HG02759 (cell line): ENCODE results near the gene LRRFIP1.

ENCODE experiments used
- ATAC-seq: cut with Tn5 transposase; IDR thresholded peaks from one replicate; pipeline ENCODE4 v1.9.1; 2021; ENCODE audit warnings: mild to moderate bottlenecking, moderate library complexity; ENCODE audit not compliant: unreplicated experiment

LRRFIP1 gene

GRCh38 chr2:237617587-237617982, 9.8 kb upstream of the LRRFIP1 start:
- ATAC-seq: no peak

DNA sequence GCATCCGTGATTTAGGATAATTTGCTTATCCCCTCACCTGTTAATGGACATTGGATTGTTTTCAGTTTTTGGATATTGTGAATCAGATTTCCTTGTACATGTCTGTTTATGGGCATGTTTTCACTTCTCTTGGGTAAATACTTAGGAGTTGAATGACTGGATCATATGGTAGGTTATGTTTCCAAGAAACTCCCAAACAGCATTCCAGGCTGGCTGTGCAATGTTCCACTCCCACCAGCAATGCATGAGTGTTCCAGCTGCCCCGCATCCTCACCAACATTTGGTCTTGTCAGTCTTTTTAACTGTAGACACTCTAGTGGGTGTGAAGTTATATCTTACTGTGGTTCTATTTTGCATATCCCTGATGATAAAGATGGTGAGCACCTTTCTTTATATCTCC, 8.9 kb upstream of the LRRFIP1 start:
- ATAC-seq: no peak

- no peak for ATAC-seq
These were observed 3.7 kb upstream of the LRRFIP1 start for GRCh38 chr2:237623428-237624403.

DNA sequence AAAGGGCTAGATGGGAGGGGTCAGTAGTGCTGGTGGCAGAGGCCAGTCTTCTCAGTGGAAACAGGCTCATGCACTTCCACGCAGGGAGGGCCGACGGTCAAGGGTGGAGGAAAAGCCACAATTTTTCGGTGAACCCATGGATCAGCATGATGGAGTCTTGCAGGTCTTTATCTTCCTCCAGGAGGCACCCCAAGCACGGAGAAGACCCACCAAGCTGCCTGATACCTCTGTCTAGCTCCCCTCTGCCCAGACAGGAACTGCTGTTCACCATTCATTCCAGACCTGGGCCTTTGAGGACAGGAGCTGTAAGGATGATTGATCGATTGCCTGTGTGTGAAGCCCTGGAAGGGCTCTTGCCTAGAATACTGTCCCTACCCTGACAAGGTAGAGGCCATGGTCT, 2.8 kb upstream of the LRRFIP1 start:
- no peak for ATAC-seq

- no peak for ATAC-seq
These were observed 2.1 kb upstream of the LRRFIP1 start for GRCh38 chr2:237625216-237625705.

- ATAC-seq: no peak
These were observed 1.6 kb upstream of the LRRFIP1 start for GRCh38 chr2:237625777-237626176.

- no peak for ATAC-seq
These were observed 460 bp upstream of the LRRFIP1 start for GRCh38 chr2:237626813-237627440.

GRCh38 chr2:237628247-237629187, 1.1 kb downstream of the LRRFIP1 start:
- no peak for ATAC-seq

GRCh38 chr2:237629188-237629534, 1.8 kb downstream of the LRRFIP1 start:
- ATAC-seq: no peak

DNA sequence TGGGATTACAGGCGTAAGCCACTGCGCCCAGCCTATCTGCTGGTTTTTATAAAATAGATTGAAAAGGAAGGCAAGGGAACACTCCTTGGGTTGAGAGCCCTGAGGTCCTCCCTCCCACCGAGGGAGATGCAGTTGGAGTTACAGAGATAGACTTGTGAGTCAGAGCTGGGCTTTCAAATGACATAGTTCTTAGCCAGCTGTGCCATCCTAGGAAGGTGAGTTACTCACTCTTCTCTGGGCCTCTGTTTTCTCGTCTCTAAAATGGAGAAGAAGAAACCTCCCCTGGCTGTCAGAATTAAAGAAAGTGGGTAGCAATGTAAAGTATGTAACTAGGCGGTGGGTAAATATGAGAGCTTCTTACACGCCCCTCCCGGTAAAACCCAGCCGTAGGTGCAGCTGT, 2.4 kb downstream of the LRRFIP1 start:
- ATAC-seq: no peak

DNA sequence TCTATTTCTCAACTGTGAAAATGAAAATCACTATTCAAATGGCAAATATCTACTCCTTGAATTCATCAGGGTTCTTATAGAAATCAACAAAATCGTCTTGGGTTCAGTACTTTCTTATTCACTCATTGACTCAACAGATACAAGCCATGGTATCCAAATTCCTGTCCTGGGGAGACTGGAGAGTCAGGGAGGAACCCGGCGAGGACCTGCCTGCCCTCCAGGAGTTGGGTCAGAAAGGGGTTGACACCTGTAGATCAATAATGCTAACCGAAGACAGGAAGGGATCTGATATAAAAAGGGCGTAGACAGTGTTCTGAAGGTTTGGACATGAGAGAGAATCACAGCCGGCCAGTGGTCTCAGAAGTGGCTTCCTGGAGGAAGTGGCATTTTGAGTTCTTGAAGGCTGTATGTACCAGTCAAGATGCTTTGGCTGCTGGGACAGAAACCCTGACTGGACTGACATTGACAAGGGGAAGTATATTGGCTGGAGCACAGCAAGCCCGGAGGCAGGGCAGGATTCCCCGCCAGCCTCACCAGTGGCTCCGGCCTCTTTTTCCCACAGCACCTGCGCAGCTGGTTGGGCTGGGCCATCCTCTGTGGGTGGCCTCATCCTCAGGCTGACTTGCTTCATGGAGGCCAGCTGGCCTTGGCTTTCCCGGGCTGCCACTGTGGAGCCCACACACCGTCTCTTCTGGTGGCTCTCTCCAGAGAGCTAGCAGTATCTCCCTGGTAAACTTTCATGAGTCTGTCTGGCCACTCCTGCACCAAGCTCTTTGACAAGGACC, 3.0 kb downstream of the LRRFIP1 start:
- ATAC-seq: no peak

GRCh38 chr2:237631007-237631785, 3.8 kb downstream of the LRRFIP1 start:
- ATAC-seq: no peak

- ATAC-seq: no peak
These were observed 4.6 kb downstream of the LRRFIP1 start for GRCh38 chr2:237631801-237632585.

GRCh38 chr2:237633061-237633561, 5.7 kb downstream of the LRRFIP1 start:
- ATAC-seq: no peak

DNA sequence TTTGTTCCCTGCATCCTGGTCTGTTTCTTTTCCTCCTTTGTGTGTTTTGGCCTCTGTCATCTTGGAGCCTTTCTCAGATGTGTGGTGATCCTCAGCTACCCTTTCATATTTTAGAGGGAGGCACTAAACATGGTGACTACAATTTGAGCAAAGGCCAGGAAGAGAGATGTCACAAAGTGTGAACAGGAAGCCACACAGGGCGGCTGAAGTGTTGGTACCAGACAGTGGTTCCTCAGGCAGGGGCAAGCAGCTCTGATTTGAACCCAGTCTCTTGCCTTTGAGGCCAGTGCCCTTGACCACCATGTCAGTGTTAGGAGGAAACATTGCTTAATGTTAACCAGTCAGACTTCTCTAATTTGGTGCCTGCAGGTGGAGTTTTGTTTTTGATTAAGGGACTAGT, 9.2 kb downstream of the LRRFIP1 start:
- ATAC-seq: no peak

DNA sequence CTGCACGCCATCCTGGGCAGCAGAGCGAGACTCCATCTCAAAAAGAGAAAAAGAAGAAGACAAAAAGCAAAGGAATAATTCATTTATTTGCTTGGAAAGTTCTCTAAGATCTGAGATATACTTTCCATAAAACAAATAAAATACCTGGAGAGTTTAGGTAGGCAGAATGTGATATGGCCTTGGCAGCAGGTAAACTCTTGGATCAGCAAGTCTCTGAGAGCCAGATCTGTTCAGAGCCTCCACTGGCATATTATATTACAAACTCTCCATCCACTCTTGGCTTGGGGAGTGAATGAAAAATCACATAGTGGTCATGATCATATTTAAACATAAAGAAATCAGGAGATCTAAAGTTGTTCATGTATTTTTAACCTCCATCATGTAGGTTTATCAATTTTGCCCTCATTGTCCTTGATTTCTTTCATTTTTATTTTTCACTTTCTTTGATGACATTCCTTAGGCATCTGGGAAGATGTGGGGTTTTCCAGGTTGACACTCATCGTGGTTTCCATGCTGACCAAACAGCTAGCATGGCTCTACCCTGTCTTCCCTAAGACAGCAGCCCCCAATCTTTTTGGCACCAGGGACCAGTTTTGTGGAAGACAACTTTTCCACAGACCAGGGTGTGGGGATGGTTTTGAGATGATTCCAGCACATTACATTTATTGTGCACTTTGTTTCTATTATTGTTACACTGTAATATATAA, 10.2 kb downstream of the LRRFIP1 start:
- no peak for ATAC-seq

GRCh38 chr2:237638176-237638575, 10.8 kb downstream of the LRRFIP1 start:
- no peak for ATAC-seq
